Raji (cell line): ENCODE measurements around the gene SLC6A17.
A peak's percentile ranks its signal among the peaks of the same experiment; 100 is the strongest.

Experiments
- POLR2A ChIP-seq: IDR thresholded peaks from 2 replicates; pipeline ENCODE4 v1.6.1; 2011; ENCODE audit warnings: low read depth, low read length, control low read depth; ENCODE audit not compliant: insufficient read depth

SLC6A17 gene

DNA sequence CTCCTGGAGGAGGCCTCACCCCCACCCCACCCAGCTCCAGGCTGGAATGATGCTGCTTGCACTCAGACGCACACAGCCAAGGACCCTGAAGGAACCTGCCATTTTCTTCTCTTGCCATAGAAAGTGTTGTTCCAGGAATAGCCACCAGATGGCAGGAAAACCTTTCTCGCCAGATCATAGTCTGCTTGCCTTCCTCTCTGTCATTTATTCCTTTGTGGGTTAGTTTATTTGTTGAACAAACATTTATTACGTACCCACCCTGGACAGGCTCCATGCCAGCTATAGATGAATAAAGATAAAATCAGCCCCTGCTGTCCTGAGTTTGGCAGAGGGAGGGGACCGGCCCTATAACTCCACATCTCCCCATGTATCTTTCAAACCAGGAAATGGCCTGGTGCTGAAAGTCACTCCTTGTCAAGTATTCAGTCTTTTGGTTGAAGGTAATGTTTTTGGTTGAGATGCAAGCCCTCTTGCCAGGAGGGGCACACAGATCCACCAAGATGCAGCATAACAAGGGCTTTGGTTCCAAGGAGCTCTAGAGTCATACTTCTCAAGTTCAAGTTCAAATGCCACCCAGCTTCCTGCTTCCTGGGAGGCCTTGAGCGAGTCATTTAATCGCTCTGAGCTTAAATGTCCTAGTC is 52.8 kb downstream of the SLC6A17 start:
- no peak for TF ChIP-seq POLR2A

DNA sequence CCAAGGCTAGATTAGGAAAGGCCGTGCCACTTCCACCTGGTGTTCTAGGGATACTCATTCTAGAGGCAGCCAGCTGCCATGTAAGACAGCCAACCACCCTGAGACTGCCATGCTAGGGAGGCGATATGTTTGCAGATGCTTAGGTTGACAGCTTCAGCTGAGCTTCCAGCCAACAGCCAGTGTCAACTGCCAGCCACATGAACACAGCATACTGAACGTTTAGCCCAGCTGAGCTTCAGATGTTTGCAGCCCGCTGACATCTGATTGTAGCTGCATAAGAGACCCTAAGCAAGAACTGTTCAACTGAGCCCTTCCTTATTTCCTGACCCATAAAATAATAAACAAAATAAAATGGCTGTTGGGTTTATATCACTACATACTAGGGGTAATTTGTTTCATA is 54.9 kb downstream of the SLC6A17 start:
- TF ChIP-seq POLR2A, result no peak

GRCh38 chr1:110205591-110206155 is 55.4 kb downstream of the SLC6A17 start:
- TF ChIP-seq POLR2A, result no peak

- no peak for TF ChIP-seq POLR2A
Measured at GRCh38 chr1:110206261-110206920, 56.1 kb downstream of the SLC6A17 start.

DNA sequence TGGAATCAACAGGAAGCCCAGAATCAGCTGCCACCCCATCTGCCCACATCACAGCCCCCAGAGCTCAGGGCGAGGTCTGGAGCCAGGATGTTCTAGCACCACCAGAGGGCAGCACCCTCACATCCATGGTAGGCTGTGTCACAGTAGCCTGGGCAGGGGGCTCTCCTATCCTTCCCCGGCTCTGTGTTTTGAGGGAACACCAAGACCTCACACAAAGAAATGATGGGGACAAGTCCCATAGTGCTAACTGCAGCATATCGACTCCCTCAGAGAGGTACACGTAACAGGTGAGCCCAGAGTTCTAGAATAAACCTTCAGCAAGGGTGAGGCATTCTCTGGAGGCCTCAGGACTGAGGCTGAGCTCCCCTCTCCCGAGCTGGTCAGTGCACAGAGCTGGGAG is 57.5 kb downstream of the SLC6A17 start:
- TF ChIP-seq POLR2A, result no peak

- TF ChIP-seq POLR2A, result no peak
Measured at GRCh38 chr1:110208916-110209645, 58.8 kb downstream of the SLC6A17 start.

- peak; percentile 34 for TF ChIP-seq POLR2A
Measured at GRCh38 chr1:110209715-110210603, 59.7 kb downstream of the SLC6A17 start, which contains the start of gene KCNC4. TSS of gene KCNC4 (plus strand) at chr1:110210314. CDS start at chr1:110211500, 1,186 bp downstream.

- TF ChIP-seq POLR2A, result peak; percentile 50
Measured at GRCh38 chr1:110210604-110211495, 60.6 kb downstream of the SLC6A17 start.

GRCh38 chr1:110211496-110212168 is 61.3 kb downstream of the SLC6A17 start:
- no peak for TF ChIP-seq POLR2A

DNA sequence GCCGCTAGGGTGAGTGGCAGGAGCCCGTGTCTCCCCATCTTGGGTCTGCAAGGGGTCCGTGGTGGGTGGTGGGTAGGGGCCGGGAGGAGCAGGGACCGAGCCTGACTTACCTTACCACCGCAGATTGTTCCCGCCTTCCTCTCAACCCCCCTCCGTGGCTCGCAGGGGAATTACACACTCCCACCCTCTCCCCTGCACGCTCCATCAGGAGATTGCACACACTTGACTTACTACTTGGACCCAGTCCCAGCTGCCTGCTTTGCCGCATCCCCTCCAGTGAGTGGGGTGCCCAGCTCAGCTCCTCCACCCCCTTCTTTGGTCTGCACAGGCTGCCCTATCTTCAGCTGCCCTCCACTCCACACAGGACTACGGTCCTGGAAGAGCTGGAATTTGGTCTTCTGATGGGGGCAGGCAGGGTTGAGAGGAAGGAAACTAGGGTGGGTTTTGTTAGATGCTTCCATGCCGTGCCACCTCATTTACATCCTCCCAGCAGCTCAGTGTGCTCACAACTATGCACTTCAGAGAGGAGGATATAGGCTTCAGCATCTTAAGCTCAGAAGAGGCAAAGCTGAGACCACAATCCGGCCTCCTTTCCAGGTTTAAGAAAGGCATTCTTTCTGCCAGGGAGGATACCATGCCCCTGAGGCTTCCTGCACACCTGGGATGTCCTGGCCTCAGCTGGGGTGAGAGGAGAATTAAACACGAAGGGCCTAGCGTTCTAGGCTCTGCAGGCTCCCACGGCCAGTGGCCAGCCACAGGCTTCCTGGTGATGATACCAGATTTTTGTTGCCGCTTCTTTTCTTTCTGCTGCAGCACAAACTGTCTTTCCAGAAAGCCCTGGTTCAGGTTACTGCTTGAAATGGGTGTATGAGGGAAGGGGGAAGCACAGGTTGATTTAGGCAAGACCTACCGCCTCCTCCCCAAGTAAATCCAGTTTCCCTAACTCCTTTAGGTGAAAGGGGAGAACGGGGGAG is 62.2 kb downstream of the SLC6A17 start:
- TF ChIP-seq POLR2A, result no peak

DNA sequence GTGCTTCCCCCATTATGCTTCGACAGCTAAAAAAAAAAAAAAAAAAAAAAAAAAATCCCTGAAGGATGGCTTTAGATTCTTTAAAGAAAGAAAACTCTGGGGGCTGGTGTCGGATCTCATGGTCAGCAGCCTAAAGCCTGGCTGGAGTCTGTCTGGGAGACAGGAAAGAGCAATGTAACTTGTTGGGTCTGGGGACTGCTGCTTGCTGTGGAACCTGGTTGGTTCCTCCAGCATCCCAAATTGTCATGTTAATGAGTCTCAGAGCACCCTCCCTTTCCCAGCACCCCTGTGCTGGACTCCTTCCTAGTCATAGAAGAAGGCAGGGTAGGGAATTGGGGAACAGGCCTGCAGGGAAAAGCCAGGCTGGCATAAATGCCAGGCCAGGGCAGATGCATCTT is 62.8 kb downstream of the SLC6A17 start:
- no peak for TF ChIP-seq POLR2A

DNA sequence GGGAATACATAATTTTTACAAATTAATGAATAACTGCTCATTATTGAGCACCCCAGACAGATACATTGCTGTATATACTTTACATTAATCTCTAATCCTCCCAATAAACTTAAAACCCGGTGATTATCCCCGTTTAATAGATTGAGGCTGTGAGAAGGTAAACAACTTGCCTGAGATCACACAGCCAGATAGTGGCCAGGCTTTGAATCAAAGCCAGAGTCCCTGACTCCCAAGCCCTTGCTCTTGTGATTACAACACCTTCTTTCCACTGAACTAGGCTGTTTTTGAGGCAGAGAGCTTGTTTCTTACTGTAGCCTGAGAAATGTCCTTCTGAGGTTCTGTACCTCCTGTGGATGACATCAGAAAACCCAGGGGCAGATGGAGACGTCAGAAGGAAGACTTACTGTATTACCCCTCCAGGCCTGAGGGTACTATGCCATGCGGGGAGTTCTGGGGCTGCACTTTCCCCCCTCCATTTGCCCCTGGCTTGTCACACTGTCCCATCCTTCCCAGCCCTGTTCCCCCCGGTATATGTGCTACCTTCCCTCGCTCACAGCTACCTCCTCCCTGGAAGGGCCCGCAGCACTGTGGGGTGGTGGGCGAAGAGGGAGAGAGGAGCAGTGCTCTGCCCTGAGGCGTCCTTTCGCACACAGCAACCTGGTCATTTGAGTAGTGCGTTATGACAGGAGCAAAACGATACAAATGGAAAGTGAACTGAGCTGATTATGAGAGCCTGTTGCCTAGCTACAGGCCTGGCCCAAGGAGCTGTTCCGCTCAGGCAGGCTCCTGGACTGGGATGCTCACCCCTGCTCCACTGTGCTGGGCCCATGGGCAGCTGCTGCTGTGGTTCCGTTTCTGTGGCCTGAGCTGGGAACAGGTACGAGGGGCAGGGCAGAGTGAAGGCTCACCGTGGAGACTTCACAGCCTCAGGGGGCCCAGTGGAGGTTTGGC is 64.4 kb downstream of the SLC6A17 start:
- no peak for TF ChIP-seq POLR2A
